ENCODE results near the gene CYP4A11. TPM values are rescaled to one million over a fixed set of nuclear protein-coding genes. Genes with fewer than 3 reads are reported as not detected.

Gene CYP4A11
- total and polyA plus RNA-seq, 10 of the 15 experiments (the other 5 are each of a cell fraction or from before 2014, with no cell fraction given): 0.13 TPM; not detected in 9

- ATAC-seq (no peak), FAIRE-seq (no peak), DNase-seq (ENCODE audit: low read depth, low spot score) (no peak)
- Histone ChIP-seq H3K4me2 (ENCODE audit: control insufficient read depth, insufficient read depth) (no peak overlapping the region), H3K27me3 (replicated peaks in 1 of 2; ENCODE audit: control insufficient read depth in 2 of 2, insufficient read depth in 2 of 2, low read length in 1 of 2) (no peaks in the 10 kb centered on the region), H3K27ac (ENCODE audit: control insufficient read depth, insufficient read depth) (no peak overlapping the region), H3K79me2 (ENCODE audit: control insufficient read depth, insufficient read depth, low read length) (no peaks in the 10 kb centered on the region), H4K20me1 (ENCODE audit: control insufficient read depth, insufficient read depth) (no peaks in the 10 kb centered on the region), H2AFZ (ENCODE audit: control insufficient read depth, low read depth, low read length) (no peak overlapping the region), H3K9ac (ENCODE audit: control insufficient read depth, insufficient read depth, low read length) (no peak overlapping the region), H3K4me1 (ENCODE audit: control insufficient read depth, insufficient read depth, low read length) (no peaks in the 10 kb centered on the region), H3K9me3 (replicated peaks; ENCODE audit: control insufficient read depth, insufficient read depth, low read length) (no peaks in the 10 kb centered on the region), H3K36me3 (ENCODE audit: control insufficient read depth in 2 of 2, insufficient read depth in 2 of 2, low read length in 1 of 2) (no peaks in the 10 kb centered on the region), H3K4me3 (no peak overlapping the region)
- POLR2A ChIA-PET: no interaction called here
- RAD21 ChIA-PET (ENCODE audit: unreplicated experiment): no interaction called here
- SMC1A ChIA-PET (ENCODE audit: uncharacterized antibody, unreplicated experiment): no interaction called here
- in situ Hi-C loops (cut with MboI) (no loop called here), intact Hi-C loops (cut with micrococcal nuclease; ENCODE audit: unreplicated experiment) (no loop called here)
- 0% methylated on average over 1 of the region's 1 CpG for WGBS (ENCODE audit: insufficient coverage, insufficient replicate concordance, low lambda C conversion rate, missing lambda C conversion rate)
- CTCF ChIA-PET: no interaction called here
- no TSS peak for BruUV-seq (replicated peaks)
- TF ChIP-seq FOXK2 (IDR thresholded peaks at IDR 0.05) (no peak), EP300 (IDR thresholded peaks at IDR 0.05; ENCODE audit: borderline replicate concordance in 1 of 2, control insufficient read depth in 1 of 2, low read depth in 2 of 2, low read length in 2 of 2) (no peak), ZNF207 (IDR thresholded peaks at IDR 0.05; ENCODE audit: borderline replicate concordance) (no peak), ZBTB11 (CRISPR knock-in tag; IDR thresholded peaks at IDR 0.05) (no peak), RELA (IDR thresholded peaks at IDR 0.05; ENCODE audit: borderline replicate concordance, partially characterized antibody) (no peak), SREBF2 (IDR thresholded peaks at IDR 0.05; ENCODE audit: low read length) (no peak), ZNF384 (IDR thresholded peaks at IDR 0.05; ENCODE audit: borderline replicate concordance, low read depth, low read length) (no peak), E4F1 (IDR thresholded peaks at IDR 0.05; ENCODE audit: borderline replicate concordance, partially characterized antibody) (no peak), FOS (IDR thresholded peaks at IDR 0.05; ENCODE audit: borderline replicate concordance, extremely low read depth, insufficient read length) (no peak), IRF5 (IDR thresholded peaks at IDR 0.05; ENCODE audit: borderline replicate concordance) (no peak), REST (IDR thresholded peaks at IDR 0.05; ENCODE audit: low read depth, low read length) (no peak), MEF2B (IDR thresholded peaks at IDR 0.05; ENCODE audit: partially characterized antibody, poor library complexity, severe bottlenecking) (no peak), ZZZ3 (IDR thresholded peaks at IDR 0.05; ENCODE audit: control insufficient read depth, insufficient read length, low read depth) (no peak), RBBP5 (conservative IDR thresholded peaks at IDR 0.05) (no peak)
Measured at GRCh38 chr1:46937270-46937669, 4.0 kb downstream of the CYP4A11 start.
